Measurements from ENCODE around the gene BSND.
"Not testable (repeated sequence)": the region's sequence is repeated elsewhere in the genome, so short reads cannot be mapped to it uniquely, and the experiment has no call there.

DNA sequence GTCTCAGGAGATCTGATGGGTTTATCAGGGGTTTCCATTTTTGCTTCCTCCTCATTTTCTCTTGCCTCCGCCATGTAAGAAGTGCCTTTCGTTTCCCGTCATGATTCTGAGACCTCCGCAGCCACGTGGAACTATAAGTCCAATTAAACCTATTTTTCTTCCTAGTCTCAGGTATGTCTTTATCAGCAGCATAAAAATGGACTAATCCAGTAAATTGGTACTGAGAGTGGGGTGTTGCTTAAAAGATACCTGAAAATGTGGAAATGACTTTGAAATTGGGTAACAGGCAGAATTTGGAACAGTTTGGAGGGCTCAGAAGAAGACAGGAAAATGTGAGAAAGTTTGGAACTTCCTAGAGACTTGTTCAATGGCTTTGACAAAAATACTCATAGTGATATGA is 32.4 kb downstream of the BSND start:
- not testable (repeated sequence) for TF ChIP-seq EZH2 (IDR thresholded peaks at IDR 0.05; ENCODE audit: insufficient read depth, poor library complexity, severe bottlenecking); EZH2phosphoT487 (IDR thresholded peaks at IDR 0.05; ENCODE audit: insufficient read depth, low read depth)

Measured in GM23248 (cell line).